ENCODE results near the gene CABLES2.

GRCh38 chr20:62437927-62438326, 30.8 kb upstream of the CABLES2 start:
- TF ChIP-seq CTCF (IDR thresholded peaks at IDR 0.05): no peak
- TF ChIP-seq POLR2A (IDR thresholded peaks at IDR 0.05): no peak
